Epithelial cell of esophagus (primary cell): ENCODE measurements around the gene RGS16.

Source experiments
- DNase-seq: peaks from one replicate; pipeline ENCODE4 v3.0.0; 2010; ENCODE audit warnings: low read depth
- H3K4me3 ChIP-seq: 2 replicates; pipeline ENCODE4 v1.5.1; 2011; ENCODE audit warnings: mild to moderate bottlenecking, low read length, control low read depth
- TF ChIP-seq, protein P1 (sequence below): IDR thresholded peaks from 2 replicates; pipeline ENCODE4 v1.5.1; 2011; ENCODE audit warnings: low read depth, mild to moderate bottlenecking, low read length, control low read depth, inconsistent platforms; ENCODE audit not compliant: insufficient read depth; ENCODE audit errors: missing control alignments

Gene RGS16

DNA sequence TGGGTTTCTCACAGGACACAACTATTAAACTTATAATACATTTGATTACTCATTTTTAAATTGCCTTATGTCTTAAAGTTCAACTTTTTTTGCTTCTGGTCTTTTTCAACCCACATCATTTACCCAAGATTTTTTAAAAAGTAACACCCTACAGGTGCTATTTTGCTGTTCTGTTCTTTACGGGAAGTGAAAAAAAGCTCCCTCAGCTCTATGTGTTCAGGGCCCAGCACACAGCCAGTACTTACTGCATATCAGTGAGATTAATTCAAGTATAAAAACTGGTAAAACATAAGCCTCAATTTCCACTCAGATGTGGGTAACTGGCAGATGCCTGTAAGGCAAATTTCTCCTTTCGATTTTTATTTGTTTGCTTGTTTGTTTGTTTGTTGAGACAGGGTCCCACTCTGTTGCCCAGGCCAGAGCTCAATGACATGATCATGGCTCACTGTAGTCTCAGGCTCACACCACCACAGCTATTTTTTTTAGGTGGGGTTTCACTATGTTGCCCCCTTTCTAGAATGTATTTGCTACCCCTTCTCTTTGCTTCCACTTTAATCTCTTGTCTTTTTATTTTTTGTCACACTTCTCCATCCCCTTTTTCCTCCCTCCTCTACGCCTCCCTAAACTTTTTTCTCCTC is 35.4 kb downstream of the RGS16 start:
- DNase-seq = no peak
- H3K4me3 ChIP-seq = no peak overlapping the region
- TF ChIP-seq, protein P1, sequence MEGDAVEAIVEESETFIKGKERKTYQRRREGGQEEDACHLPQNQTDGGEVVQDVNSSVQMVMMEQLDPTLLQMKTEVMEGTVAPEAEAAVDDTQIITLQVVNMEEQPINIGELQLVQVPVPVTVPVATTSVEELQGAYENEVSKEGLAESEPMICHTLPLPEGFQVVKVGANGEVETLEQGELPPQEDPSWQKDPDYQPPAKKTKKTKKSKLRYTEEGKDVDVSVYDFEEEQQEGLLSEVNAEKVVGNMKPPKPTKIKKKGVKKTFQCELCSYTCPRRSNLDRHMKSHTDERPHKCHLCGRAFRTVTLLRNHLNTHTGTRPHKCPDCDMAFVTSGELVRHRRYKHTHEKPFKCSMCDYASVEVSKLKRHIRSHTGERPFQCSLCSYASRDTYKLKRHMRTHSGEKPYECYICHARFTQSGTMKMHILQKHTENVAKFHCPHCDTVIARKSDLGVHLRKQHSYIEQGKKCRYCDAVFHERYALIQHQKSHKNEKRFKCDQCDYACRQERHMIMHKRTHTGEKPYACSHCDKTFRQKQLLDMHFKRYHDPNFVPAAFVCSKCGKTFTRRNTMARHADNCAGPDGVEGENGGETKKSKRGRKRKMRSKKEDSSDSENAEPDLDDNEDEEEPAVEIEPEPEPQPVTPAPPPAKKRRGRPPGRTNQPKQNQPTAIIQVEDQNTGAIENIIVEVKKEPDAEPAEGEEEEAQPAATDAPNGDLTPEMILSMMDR = no peak

GRCh38 chr1:182567629-182568028 is 36.6 kb downstream of the RGS16 start:
- DNase-seq = peak; percentile 10
- H3K4me3 ChIP-seq = no peak overlapping the region
- TF ChIP-seq, protein P1 = no peak

GRCh38 chr1:182565537-182565936 is 38.7 kb downstream of the RGS16 start:
- H3K4me3 ChIP-seq = no peak overlapping the region
- DNase-seq = no peak
- TF ChIP-seq, protein P1 = no peak

DNA sequence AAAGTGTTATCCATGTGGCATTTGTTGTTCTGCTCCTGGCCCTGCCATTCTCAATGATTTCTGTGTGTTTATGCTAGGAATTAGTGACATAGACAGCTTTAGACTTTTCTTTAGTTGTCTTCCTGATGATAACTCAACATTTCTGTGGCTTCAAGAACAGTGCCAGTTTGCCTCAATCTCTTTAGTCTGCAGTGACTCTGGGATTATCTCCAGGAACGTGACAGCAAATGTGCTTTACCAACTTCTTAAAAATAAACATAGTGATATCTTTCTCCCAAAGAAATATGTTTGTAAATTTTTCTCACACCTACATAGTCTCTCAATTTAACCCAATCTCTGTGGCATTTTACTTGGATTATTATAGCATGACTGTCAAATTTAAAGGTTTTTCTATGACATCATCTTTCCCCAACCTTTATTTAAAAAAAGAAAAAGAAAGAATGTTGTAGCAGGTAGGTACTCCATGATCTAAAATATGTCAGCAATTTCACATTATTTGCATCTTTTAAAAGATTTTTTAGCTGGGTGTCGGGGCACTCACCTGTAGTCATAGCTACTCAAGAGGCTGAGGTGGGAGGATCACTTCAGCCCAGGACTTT is 39.7 kb downstream of the RGS16 start:
- DNase-seq = no peak
- no peak overlapping the region for H3K4me3 ChIP-seq
- TF ChIP-seq, protein P1 = no peak

- H3K4me3 ChIP-seq = no peak overlapping the region
- TF ChIP-seq, protein P1 = no peak
- no peak for DNase-seq
Observed at GRCh38 chr1:182563095-182563494, 41.1 kb downstream of the RGS16 start.

DNA sequence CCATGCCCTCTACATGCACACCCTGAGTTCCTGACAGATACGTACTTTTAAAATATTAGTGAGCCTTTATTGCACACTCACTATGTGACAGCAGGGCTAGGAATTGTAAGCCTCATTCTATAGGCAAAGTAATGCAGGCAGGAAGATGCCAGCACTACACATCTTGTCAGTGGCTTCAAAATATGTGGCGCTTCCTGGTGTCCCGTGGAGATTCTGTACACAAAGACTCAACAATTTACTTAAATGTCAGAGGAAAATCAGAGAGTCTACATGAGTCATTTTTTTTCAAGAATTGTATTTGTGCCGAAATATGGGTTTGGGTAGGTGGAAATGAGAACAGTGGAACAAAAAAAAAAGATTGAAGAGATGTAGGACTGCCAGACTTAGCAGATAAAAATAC is 42.7 kb downstream of the RGS16 start:
- no peak overlapping the region for H3K4me3 ChIP-seq
- TF ChIP-seq, protein P1 = no peak
- DNase-seq = no peak
